ENCODE data around the gene PLVAP.

DNA sequence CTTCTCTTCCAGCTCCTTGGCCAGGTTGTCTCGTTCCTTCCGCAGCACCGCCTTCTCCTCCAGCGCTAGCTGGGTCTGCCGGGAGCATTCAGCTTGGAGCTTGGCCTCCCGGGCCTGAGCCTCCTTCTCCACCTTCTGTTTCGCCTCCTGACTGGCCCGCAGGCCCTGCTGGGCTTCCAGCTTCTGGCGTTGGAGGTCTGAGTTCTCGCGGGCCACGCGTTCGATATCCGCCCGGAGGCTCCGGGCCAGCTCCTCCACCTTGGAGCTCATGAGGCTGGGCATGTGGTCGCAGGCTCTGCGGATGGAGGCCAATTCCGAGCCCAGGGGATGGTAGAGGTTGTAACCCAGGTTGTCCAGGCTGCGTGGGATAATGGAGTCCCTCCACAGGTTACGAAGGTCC, 11.8 kb downstream of the PLVAP start:
- TF ChIP-seq, protein P1, sequence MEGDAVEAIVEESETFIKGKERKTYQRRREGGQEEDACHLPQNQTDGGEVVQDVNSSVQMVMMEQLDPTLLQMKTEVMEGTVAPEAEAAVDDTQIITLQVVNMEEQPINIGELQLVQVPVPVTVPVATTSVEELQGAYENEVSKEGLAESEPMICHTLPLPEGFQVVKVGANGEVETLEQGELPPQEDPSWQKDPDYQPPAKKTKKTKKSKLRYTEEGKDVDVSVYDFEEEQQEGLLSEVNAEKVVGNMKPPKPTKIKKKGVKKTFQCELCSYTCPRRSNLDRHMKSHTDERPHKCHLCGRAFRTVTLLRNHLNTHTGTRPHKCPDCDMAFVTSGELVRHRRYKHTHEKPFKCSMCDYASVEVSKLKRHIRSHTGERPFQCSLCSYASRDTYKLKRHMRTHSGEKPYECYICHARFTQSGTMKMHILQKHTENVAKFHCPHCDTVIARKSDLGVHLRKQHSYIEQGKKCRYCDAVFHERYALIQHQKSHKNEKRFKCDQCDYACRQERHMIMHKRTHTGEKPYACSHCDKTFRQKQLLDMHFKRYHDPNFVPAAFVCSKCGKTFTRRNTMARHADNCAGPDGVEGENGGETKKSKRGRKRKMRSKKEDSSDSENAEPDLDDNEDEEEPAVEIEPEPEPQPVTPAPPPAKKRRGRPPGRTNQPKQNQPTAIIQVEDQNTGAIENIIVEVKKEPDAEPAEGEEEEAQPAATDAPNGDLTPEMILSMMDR (IDR thresholded peaks at IDR 0.05): no peak
- no peak for TF ChIP-seq POLR2A (IDR thresholded peaks at IDR 0.05)

Measured in lower leg skin (tissue), 3 donors.